Measurements from ENCODE around the gene ST3GAL2.

The ST3GAL2 gene

GRCh38 chr16:70437017-70437581 is 1.8 kb downstream of the ST3GAL2 start:
- DNase-seq, result no peak

- DNase-seq, result no peak
These were observed 4.2 kb downstream of the ST3GAL2 start for GRCh38 chr16:70434484-70435260.

GRCh38 chr16:70433458-70434103 is 5.3 kb downstream of the ST3GAL2 start:
- no peak for DNase-seq

GRCh38 chr16:70432723-70433457 is 6.0 kb downstream of the ST3GAL2 start:
- no peak for DNase-seq

GRCh38 chr16:70432356-70432722 is 6.6 kb downstream of the ST3GAL2 start:
- DNase-seq, result no peak

GRCh38 chr16:70430667-70431536 is 8.0 kb downstream of the ST3GAL2 start:
- no peak for DNase-seq

GRCh38 chr16:70429888-70430666 is 8.8 kb downstream of the ST3GAL2 start:
- no peak for DNase-seq

GRCh38 chr16:70428178-70428998 is 10.5 kb downstream of the ST3GAL2 start:
- peak; percentile 52 for DNase-seq

GRCh38 chr16:70427786-70428177 is 11.1 kb downstream of the ST3GAL2 start:
- DNase-seq, result no peak

GRCh38 chr16:70422543-70422942 is 16.4 kb downstream of the ST3GAL2 start:
- DNase-seq, result no peak

- no peak for DNase-seq
These were observed 17.2 kb downstream of the ST3GAL2 start for GRCh38 chr16:70421473-70422311.

- DNase-seq, result no peak
These were observed 17.9 kb downstream of the ST3GAL2 start for GRCh38 chr16:70421014-70421413.

GRCh38 chr16:70419384-70420327 is 19.2 kb downstream of the ST3GAL2 start:
- DNase-seq, result no peak

GRCh38 chr16:70418993-70419318 is 19.9 kb downstream of the ST3GAL2 start:
- no peak for DNase-seq

GRCh38 chr16:70418274-70418992 is 20.5 kb downstream of the ST3GAL2 start:
- no peak for DNase-seq

GRCh38 chr16:70417661-70418060 is 21.2 kb downstream of the ST3GAL2 start:
- no peak for DNase-seq

- no peak for DNase-seq
These were observed 21.9 kb downstream of the ST3GAL2 start for GRCh38 chr16:70416748-70417616.

Data from NCI-H1092 (cell line).